ENCODE measurements around the gene SERPINI1. TPM values are rescaled to one million over a fixed set of nuclear protein-coding genes. Genes with fewer than 3 reads are reported as not detected.

The SERPINI1 gene
- total RNA-seq, 2 experiments from 2014 or later: 1.1 to 1.6 TPM

DNA sequence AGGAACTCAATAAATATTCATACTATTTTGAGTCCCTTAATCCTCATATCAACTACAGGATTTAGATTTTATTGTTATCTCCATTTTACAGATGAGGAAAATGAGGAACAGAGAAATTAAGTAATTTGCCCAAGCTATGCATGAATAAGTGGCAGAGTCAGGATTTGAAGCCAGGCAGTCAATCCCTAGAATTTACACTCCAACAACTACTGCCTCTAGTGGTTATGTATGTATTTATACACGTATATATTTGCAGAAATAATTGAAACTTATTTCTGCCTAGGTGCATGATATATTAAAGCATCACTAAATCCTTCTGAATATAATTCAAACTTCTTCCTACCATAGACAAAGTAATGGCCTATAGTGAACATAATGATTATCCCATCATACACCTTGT, 137.4 kb downstream of the SERPINI1 start:
- ChIA-PET CTCF (no interaction called here), POLR2A (no interaction called here)

DNA sequence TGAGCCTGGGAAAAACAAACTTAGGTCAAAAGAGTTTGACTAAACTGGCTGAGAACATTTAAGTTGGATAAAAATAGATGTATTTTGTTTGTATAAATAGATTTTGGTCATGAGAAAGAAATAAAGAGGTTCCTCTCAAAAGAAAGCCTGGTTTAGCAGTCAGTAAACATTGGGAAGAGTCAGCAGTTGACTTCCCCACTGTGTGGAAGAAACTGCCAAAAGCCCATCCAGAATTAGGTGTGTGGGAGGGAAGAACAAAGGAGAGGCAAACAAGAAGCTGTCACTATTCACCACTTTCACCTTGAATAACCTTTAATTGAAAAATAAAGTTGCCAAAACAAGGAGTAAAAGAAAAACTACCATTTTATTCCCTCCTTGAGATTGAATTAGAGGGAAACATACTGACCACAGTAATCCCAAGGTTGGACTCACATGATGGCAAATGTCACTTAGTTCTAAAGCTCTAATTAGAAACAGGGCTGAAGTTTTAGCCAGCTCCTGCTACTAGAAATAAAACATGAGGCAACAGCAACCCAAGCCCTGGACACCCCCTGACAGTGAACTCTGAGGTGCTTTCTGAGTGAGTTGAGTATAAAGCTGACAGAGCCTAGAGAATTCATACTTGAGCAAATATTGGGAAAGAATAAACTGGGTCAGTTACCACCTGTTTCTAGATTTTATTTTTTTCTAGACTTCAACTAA, 139.3 kb downstream of the SERPINI1 start:
- ChIA-PET CTCF (no interaction called here), POLR2A (no interaction called here)

Other genes starting within 250 kb of the SERPINI1 start
- not detected for gene WDR49, start 81.8 kb upstream of the SERPINI1 start, total RNA-seq
- 10 to 100 TPM; 85.5 to 92.4 TPM for gene PDCD10, start 829 bp upstream of the SERPINI1 start, total RNA-seq